Fibroblast of skin of abdomen (primary cell): Measurements from ENCODE around the gene SPATS2L.

Source experiments
- DNase-seq: peaks from one replicate; pipeline ENCODE4 v3.0.0-alpha.2; 2013

SPATS2L gene

DNA sequence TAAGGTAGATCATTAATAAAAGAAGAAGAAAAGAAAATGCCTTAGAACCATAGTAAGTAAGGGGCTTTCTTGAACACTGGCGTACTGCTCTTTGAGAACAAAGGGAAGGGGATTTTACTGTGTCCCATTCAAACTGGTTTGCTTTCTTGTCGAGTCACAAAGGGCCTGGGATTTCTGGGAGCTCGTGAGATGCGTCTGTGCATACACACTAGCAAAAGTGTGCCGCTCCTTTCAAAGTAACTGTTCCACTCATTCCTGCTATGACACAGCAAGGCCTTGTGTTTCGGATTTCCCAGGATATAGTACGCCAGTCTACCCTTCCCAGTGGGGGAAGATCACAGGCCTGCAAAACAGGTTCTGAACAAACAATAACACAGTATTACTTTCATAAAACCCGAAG lies 110.4 kb downstream of the SPATS2L start:
- DNase-seq, result no peak

DNA sequence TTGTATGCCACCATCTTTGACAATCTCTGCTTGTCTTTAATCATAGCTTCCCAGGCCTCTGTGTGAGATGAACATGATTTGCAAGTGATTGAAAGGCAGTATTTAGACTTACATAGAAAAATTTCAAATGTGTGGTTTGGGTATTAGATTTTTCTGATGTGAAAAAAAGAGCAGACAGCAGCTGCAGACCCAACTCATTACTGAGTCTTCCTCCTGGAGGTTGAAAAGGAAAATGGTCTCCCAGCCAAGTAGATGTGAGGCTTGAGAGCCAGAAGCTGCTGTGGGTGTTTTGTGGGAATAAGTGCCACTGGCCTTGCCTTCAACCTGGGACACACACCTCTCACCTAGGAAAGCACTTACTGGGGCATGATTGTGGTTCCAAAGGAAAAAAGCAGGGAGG lies 110.9 kb downstream of the SPATS2L start:
- no peak for DNase-seq

DNA sequence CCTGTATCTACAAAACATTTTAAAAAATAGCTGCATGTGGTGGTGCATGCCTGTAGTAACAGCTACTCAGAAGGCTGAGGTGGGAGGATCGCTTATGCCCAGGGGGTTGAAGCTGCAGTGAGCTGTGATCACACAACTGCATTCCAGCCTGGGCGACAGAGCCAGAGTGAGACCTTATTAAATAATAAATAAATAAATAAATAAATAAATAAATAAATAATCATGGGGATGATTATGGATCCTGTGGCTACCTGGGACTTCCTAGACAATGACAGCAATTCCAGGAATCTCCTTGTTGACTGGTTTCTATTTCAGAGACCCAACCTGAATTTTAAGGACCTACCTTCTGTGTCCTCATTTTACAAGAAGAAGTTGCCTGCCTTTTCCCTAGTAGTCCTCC lies 111.9 kb downstream of the SPATS2L start:
- DNase-seq, result no peak

DNA sequence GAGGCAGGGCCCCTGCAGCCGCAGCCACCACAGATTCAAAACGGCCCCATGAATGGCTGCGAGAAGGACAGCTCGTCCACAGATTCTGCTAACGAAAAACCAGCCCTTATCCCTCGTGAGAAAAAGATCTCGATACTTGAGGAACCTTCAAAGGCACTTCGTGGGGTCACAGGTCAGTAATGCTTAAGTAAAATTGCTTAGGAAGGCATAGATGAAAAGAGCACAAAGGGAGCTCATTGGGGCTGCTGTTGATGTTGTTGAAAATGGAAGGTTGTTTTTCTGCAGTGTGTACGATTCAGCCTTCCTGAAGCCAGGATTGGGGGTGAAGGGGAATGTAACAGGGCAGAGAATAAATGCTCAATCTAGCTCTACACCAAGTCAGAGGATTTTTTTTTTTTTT lies 112.8 kb downstream of the SPATS2L start:
- DNase-seq, result no peak

DNA sequence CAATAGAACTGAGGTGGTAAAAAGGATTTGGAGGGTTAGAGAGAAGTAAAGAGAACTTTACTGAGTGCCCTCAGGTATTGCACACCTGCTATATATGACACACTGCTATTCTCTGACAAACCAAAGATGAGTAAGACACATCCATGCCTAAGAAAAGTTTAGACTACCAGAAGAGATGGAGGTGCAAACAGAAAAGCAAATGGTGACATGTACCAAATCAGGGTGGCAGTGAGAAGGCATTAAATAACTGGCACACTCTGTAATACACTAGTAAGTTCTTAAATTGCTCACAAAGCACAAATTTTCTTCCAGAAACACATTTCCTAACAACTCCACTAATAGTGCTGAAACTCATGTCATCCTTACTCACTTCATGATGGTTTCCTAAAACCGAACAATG lies 114.8 kb downstream of the SPATS2L start:
- DNase-seq, result no peak

DNA sequence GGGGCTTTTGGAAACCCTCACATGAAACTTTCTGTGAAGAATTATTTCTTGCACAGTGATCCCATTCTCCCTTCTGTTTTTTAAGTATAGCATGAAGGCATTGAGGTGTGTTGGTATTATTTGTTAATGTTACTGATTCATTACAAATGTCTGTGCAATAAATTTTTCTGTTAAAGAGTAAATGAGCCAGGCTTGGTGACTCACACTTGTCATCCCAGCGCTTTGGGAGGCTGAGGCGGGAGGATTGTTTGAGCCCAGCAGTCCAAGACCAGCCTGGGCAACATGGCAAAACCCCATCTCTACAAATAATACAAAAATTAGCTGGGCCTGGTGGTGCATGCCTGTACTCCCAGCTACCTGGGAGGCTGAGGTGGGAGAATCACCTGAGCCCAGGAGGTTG lies 115.6 kb downstream of the SPATS2L start:
- DNase-seq, result no peak

DNA sequence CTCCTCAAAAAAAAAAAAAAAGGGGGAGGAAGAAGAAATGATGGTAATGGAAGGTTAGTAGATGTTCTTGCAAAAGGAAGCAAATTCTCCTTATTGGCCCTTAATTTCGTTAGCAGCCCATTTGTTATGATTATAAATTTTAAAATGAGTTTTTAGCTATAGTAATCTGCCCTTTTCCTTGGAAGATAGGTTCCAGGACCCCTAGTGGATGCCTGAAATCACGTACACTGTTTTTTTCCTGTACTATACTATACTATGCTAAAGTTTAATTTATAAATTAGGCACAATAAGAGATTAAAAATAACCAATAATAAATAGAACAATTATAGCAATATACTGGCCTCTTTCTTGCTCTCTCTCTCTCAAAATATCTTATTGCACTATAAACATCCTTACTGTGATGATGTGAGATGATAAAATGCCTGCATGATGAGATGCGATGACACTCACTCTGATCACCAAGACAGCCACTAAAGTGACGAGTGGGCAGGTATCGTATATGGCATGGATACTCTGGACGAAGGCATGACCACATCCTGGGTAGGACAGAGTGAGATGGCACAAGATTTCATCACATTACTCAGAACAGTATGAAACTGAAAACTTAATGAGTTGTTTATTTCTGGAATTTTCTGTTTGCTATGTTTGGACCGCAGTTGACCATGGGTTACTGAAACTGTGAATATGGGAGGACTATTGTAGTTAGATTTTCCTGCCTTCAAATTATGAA lies 116.2 kb downstream of the SPATS2L start:
- no peak for DNase-seq

DNA sequence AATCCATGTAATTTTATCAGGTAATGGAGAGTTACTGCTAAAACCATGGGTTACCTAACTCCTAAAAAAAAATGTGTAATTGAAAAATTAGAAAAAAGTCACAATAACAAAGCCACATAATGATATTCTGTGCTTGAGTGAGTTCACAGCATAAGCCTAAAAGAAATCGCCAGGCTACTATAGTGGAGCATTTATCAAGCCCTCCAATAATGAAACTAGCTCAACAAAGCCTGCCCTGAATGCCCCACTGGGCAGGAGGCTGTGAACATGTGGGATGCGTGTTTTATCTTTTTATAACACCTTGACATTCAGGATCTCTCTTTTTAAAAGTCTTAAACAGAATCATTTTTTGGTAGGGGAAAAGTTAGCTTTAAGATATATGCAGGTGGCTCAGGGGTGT lies 117.0 kb downstream of the SPATS2L start:
- DNase-seq, result no peak

DNA sequence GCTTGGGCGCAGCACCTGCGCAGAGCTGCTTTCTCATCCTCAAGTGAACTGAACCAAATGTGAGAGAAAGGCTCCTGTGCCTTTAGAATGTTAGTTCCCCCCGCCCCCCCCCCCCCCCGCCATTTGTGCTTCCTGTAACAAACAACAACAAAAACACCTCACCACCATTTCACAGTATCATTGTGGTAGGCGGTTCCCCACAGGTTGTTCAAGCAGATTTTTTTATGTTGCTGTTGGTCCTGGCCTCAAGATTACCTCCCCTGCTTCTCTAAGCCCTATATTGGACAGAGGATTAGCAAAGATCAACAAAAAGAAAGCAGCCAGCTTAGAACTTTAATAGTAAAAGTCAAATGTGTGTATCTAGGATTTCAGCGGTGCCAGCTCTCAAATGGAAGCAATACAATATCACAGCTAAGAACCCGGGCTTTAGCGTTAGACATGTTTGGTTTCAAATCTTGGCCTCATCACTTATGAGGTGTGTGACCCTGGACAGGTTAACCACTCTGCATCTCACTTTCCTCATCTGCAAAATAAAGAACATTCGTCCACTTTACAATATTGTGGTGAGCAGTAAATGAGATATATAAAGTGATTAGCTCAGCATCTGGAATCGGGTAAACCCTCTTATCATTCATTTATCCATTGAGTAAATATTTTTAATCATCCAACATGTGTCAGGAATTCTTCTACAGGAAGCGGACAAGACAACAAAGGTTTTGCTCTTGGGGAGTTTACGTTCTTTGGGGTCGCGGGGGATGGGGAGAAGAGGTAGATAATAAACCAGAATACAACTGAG lies 118.7 kb downstream of the SPATS2L start:
- DNase-seq, result no peak

DNA sequence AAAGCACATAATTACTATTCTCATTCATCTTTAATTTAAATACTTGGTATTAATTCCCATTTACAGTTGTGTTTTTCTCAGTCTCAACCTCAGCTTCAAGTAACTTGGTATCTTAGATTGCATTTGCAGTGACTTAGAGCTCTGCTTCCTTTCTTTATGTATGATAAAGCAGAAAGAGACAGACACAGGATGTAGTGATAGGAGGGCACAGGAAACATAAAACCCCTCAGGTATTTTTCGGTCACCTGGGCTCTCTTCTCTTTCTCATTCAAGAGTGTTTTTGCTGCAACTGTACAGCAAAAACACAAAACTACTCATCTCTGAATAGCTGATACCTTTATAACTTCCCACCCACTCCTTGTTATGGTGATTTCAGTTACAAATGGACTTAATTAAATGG lies 120.3 kb downstream of the SPATS2L start:
- no peak for DNase-seq

DNA sequence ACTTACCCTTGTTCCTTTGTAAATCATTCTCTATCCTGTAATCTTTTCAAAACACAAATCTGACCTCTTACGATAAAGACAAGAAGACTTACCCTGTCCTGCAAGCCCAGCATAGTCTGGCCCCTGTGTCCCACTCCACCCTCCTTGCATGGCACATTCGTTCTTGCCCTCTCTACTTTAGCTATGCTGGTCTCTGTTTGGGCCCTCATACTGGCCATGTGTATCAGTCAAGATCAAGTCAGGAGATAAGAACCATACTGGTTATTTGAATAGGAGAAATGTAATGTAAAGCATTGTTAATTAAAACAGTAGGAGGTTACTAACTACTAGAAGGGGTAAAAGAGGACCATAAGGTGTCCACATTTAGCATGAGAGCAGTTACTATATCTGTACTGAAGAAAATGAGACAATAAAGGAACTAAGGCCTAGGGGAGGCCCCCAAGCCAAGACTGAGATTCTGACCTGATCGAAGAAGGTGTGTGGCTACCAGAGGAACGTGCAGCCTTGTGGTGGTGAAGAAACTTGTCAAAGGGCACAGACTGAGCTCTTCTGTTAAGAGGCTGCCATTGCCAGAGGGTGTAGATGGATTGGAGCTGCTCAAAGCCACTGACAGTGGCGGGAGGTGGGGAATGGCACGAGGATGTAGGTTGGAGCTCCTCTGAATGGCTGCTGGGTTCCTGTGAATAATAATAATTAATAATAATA lies 122.6 kb downstream of the SPATS2L start:
- DNase-seq, result no peak

DNA sequence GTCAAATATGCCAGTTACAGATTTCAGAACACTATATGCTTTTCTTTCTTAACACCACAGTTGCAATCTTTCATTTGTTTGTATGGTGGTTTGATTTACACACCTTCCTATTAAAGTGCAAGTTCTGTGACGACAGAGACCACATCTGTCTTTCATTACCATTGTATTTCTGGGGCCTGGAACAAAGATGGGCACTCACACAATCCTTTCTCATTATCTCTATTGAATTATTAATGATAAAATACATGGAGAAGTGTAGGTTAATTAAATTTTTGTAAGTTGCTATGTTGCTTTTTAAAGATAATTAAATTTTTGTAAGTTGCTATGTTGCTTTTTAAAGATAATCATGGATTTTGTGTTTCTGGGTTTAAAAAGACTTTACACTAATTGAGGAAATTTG lies 123.5 kb downstream of the SPATS2L start:
- DNase-seq, result peak; percentile 61

DNA sequence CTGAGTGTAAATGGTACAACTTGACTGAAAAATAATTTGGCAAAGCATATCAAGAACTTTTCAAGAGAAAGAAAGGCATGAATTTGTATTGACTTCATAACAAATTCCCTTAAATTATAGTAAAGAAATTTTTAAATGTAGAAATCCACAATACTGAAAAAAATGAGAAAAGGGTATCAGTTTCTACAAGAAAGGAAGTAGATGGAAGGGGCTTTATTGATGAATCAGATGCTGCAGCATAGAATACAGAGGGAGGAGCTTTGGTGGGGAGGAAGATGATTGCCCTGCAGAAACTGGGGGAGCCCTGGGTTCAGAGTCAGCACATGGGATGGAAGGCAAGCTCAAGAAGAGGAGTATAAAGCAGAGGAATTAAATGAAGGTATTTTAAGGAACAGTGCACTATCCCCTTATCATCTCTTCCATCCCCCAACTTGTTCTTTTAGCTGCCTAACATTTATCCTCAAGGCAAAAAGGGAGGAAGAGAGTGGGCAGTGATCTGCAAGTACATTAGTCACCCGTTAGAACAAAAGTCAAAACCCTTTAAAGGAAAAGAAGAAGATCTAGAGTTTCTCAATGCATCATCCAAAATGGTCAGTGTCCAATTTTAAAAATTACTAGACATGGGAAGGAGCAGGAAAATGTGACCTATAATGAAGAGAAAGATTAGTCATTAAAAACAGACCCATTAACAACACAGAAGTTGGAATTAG lies 125.7 kb downstream of the SPATS2L start:
- no peak for DNase-seq

DNA sequence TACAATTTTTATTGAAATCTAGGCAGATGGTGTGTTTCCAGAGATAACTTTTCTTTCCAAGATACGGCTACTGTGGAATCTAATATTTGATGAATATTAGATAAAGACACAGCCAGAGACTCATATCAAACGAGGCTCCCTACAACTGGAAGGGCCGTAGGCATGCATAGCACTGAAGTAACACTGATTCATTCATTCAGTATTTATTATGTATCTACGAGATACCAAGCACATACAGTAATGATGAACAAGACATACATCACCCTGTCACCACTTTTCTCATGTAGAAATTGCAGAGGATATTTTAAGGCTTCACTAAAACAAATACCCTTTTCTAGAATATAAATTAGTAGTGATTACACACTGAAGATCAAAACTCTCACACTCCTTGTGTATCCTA lies 128.9 kb downstream of the SPATS2L start:
- peak; percentile 76 for DNase-seq

DNA sequence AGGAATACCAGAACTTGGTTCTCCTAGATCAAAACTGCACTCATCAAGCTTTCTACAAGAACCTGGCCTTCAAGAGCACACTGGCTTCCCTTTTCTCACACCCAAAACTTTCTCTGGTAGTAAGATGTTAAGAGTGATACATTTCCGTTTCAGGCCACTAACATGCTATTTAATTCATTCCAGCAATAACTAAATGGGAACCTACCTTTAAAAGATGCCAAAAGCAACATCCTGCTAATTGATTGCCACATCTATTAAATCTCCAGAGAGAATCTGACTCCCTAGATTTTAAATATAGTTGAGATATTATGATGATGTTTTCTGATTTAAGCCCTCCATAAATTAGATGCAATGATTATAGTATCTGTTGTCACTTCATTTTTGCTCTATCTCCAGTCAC lies 131.8 kb downstream of the SPATS2L start:
- DNase-seq, result no peak

DNA sequence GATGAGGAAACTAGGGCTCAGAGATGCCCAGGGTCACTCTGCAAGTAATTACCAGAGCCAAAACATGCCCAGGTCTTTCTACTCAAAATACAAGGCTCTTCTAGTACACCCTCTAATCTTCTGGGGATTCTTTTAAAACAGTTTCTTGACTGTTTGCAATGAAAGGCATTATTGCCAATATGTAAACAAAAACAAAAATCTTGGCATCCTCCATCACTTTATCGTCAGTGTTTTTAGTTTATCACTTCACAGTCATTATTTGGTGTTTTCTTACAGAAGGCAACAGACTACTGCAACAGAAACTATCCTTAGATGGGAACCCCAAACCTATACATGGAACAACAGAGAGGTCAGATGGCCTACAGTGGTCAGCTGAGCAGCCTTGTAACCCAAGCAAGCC lies 132.4 kb downstream of the SPATS2L start:
- no peak for DNase-seq

DNA sequence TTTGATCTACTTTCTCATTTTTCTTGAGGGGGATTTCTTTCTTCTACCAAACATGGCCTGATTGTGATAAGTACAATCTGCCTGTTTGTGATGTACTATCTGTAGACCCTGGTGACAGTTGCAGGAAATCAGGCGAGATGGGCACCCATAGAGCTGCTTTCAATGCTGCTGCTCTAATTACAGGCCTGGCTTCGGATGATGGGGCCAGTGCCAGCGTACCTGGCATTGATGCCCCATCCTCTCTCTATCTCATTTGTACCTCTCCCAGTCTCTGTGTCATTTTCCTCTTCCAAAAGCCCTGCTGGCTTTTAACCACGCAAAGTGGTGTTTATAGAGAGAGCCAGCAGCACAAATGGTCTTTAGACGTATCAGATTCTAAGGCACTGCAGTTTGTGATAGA lies 133.5 kb downstream of the SPATS2L start:
- DNase-seq, result no peak

DNA sequence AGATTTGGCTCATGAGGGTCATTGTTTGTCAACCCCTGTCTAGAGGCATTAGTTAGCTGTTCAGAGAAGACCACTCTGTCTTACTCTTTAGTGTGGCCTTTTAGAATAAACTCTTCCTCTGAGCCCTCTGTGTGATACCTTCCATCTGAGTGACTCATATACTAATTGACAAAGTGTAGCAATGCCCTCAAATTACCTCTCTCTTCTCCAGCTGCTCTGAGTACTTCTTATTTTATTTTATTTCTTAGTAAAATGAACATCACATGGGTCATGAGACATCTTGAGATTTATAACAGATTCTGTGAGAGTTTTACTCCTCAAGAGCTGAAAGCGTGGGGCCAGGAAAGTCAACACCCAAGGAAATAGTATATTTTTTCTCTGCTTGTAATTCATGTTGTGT lies 136.0 kb downstream of the SPATS2L start:
- peak; percentile 84 for DNase-seq

DNA sequence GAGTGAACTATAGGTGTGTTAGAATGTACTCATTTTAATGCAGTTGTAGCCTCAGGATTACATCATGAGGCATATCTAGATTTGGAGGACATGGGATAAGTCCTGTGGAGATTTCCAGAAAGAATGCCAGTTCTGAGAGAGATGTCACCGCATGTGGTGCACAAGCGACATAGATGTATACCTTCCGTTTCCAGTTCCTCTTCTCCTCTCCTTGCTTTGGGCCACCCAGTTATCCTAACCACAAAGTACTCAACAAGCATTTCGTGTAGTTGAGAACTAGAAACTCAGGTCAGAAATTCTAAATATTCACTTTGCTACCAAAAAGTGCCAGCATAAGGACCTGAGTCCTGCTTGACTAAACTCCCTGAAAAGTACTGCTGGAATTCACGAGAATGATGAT lies 136.9 kb downstream of the SPATS2L start:
- no peak for DNase-seq

DNA sequence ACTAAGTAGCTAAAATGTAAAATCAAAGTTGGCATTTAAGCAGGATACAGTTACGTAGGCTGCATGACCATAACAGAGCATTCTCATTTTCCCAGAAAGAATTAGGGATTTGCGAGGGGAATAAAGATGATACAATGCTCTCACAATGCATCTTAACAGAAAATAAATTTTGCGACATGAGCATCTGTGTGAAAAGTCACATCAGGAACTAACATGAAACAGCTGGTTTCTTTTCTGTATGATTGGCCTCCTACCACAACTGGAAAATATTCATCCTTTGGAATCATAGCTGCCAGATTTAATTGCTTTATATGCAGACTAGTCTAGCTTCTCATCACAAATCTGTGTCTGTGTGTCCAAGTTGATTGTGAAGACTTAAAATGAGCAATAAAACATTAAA lies 137.4 kb downstream of the SPATS2L start:
- peak; percentile 56 for DNase-seq

DNA sequence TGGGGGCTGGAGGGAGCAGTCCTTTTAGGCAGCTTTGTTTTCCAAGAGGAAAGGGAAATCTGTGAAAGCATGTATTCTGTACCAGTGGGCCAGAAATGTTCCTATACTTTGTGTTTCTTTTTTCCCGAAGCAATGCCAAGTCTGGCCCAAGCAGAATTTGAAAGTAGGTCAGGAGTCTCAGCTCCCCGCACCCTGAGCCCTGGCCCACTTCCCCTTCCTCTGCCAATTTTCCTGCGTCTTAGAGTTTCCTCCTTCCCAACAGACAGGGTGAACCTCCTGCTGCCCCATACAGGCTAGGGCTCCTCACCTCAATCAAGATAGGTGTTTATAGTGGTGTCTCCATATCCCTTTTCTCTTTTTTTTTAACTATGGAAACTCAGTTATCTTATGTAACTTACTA lies 138.0 kb downstream of the SPATS2L start:
- DNase-seq, result no peak

DNA sequence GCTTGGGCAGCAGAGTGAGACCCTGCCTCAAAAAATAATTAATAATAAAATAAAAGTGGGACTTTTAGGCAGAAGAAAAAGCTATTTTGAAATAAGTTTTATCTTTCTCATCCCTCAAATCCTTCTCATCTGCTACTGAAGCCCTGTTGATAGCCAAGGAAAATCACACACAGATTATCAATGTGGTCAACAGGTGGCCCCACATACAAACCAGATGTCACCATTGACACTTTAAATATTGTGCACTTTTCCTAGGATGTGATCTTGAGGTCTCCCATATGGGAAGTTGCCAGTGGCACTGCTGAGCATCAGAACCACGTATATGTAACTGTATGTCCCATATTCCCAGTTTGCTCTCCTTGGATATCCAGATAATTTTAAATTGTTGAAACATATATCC lies 138.8 kb downstream of the SPATS2L start:
- no peak for DNase-seq

DNA sequence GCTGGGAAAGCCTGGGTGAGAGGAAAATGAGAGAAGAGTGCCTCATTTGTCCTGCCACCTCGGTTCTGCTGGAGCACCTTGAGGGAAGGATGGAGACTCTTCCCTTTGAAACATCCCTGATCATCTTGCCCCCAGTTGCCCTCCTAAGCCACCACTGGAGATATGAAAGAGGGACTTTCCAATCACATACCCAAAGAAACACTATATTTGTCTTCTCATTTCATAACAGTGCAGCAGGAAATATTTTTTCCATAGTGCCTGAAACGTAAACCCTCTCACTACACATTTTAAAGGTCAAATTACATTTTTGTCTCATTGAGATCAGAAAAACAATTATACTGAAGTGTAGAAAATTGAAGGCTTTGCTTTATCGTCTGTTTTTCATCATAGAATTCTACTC lies 140.1 kb downstream of the SPATS2L start:
- no peak for DNase-seq
